ENCODE data around the gene LDHAL6B. TPM values are rescaled to one million over a fixed set of nuclear protein-coding genes. Genes with fewer than 3 reads are reported as not detected.

LDHAL6B gene
- polyA plus RNA-seq, 1 donor (not counting 4 experiments of a cell fraction or from before 2014, with no cell fraction given) = not detected

- TF ChIP-seq CTCF (optimal IDR thresholded peaks at IDR 0.05 in 1 of 3, IDR thresholded peaks at IDR 0.05 in 1 of 3, conservative IDR thresholded peaks at IDR 0.05 in 1 of 3; ENCODE audit: extremely low read depth in 1 of 3, insufficient read depth in 2 of 3, low read length in 3 of 3) (no peak), EZH2 (IDR thresholded peaks at IDR 0.05; ENCODE audit: low read length) (no peak)
These were observed 10.3 kb downstream of the LDHAL6B start for GRCh38 chr15:59216911-59217310.

GRCh38 chr15:59217876-59218498 lies 11.3 kb downstream of the LDHAL6B start:
- Histone ChIP-seq H3K36me3 (ENCODE audit: control insufficient read depth in 2 of 2, extremely low read depth in 1 of 2, insufficient read depth in 2 of 2, low read length in 2 of 2) (peaks cover 30 to 41% of the 10 kb centered on the region in 2 experiments), H3K27ac (ENCODE audit: control insufficient read depth, insufficient read depth, low read length) (no peak overlapping the region), H3K27me3 (ENCODE audit: control insufficient read depth, extremely low read depth, insufficient read depth, low read length) (no peaks in the 10 kb centered on the region), H4K20me1 (ENCODE audit: control insufficient read depth, extremely low read depth, insufficient read depth, low read length) (no peaks in the 10 kb centered on the region), H3K4me2 (ENCODE audit: control insufficient read depth, extremely low read depth, insufficient read depth, low read depth, low read length) (no peak overlapping the region), H3K79me2 (ENCODE audit: control insufficient read depth, insufficient read depth, low read length) (no peaks in the 10 kb centered on the region), H2AFZ (ENCODE audit: control insufficient read depth, low read length) (no peak overlapping the region), H3K9ac (ENCODE audit: control insufficient read depth, extremely low read depth, insufficient read depth, low read length) (no peak overlapping the region), H3K9me3 (ENCODE audit: control insufficient read depth, low read depth, low read length) (no peaks in the 10 kb centered on the region), H3K4me1 (ENCODE audit: control insufficient read depth, extremely low read depth, insufficient read depth, low read length) (no peaks in the 10 kb centered on the region), H3K4me3 (ENCODE audit: control insufficient read depth in 2 of 3, extremely low read depth in 1 of 3, insufficient read depth in 2 of 3, low read depth in 1 of 3, low read length in 3 of 3) (no peak overlapping the region), H3K9me1 (ENCODE audit: control insufficient read depth, extremely low read depth, insufficient read depth, low read length) (no peaks in the 10 kb centered on the region)
- no peak for TF ChIP-seq EZH2 (IDR thresholded peaks at IDR 0.05; ENCODE audit: low read length)
- TF ChIP-seq CTCF (optimal IDR thresholded peaks at IDR 0.05 in 1 of 3, IDR thresholded peaks at IDR 0.05 in 1 of 3, conservative IDR thresholded peaks at IDR 0.05 in 1 of 3; ENCODE audit: extremely low read depth in 1 of 3, insufficient read depth in 2 of 3, low read length in 3 of 3) = no peak
- dilution Hi-C loops (cut with MboI; ENCODE audit: extremely low pct_ligation_motif_present, low sequenced_read_pairs) = no loop called here
- DNase-seq (ENCODE audit: low read depth, low spot score) (no peak), FAIRE-seq (no peak)

More at GRCh38 chr15:59216911-59217310, 10.3 kb downstream of the LDHAL6B start:
- Histone ChIP-seq H3K9ac (ENCODE audit: control insufficient read depth, extremely low read depth, insufficient read depth, low read length) (no peak overlapping the region), H3K4me2 (ENCODE audit: control insufficient read depth, extremely low read depth, insufficient read depth, low read depth, low read length) (no peak overlapping the region), H3K9me3 (ENCODE audit: control insufficient read depth, low read depth, low read length) (no peaks in the 10 kb centered on the region), H4K20me1 (ENCODE audit: control insufficient read depth, extremely low read depth, insufficient read depth, low read length) (no peaks in the 10 kb centered on the region), H3K27ac (ENCODE audit: control insufficient read depth, insufficient read depth, low read length) (no peak overlapping the region), H3K27me3 (ENCODE audit: control insufficient read depth, extremely low read depth, insufficient read depth, low read length) (no peaks in the 10 kb centered on the region), H3K4me1 (ENCODE audit: control insufficient read depth, extremely low read depth, insufficient read depth, low read length) (no peaks in the 10 kb centered on the region), H3K9me1 (ENCODE audit: control insufficient read depth, extremely low read depth, insufficient read depth, low read length) (no peaks in the 10 kb centered on the region), H3K79me2 (ENCODE audit: control insufficient read depth, insufficient read depth, low read length) (no peaks in the 10 kb centered on the region), H3K4me3 (ENCODE audit: control insufficient read depth in 2 of 3, extremely low read depth in 1 of 3, insufficient read depth in 2 of 3, low read depth in 1 of 3, low read length in 3 of 3) (no peak overlapping the region), H3K36me3 (ENCODE audit: control insufficient read depth in 2 of 2, extremely low read depth in 1 of 2, insufficient read depth in 2 of 2, low read length in 2 of 2) (peaks cover 30 to 47% of the 10 kb centered on the region in 2 experiments), H2AFZ (ENCODE audit: control insufficient read depth, low read length) (no peak overlapping the region)
- dilution Hi-C loops (cut with MboI; ENCODE audit: extremely low pct_ligation_motif_present, low sequenced_read_pairs) = no loop called here
- DNase-seq (ENCODE audit: low read depth, low spot score) (no peak), FAIRE-seq (no peak)

Data from keratinocyte (primary cell).